GM19023 (cell line): ENCODE data around the gene HS3ST3A1.

Experiments
- ATAC-seq: cut with Tn5 transposase; IDR thresholded peaks from one replicate; pipeline ENCODE4 v1.9.1; 2021; ENCODE audit warnings: mild to moderate bottlenecking, moderate library complexity; ENCODE audit not compliant: unreplicated experiment

Gene HS3ST3A1

DNA sequence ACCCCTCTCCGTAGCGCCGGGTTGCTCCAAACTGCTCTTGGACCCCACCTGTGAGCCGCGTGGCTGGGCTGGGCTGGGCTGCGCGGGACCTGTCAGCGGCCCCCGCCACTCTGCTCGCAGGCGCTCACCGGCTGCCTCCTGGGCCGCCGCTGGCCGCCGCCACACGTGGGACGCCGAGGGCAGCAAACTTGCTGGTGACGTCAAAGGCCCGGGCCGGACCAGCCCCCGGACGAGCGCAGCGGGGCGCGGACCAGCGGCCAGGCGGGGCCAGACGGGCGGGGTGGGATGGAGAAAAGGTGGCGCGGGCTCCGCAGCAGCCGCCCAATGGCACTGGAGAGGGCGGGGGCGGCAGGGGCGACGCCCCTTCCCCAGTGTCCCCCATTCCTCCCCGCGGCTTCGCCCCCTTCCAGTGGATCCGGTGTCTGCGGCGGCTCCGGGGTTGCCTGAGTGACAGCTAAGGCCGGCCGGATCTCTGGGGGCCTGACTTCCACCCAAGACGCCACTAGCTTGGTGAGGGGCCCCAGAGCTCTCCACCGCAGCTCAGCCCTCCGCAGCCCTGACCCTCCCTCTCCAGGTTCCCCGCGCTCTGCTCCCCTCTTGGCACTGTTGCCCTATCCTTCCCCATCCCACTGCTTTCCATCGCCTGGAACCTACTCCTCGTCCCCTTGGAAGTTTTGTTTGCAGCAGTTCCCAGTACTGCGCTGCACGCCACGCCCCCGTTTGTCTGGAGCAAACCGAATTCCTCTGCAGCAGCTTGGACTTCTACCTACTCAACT, at the start of gene HS3ST3A1:
Gene HS3ST3A1, minus strand, starts transcription at position 154 of the 776 bp plus-strand sequence. CDS start 800 bp downstream, outside the sequence.
- ATAC-seq, result no peak

- no peak for ATAC-seq
These were observed 48.5 kb upstream of the HS3ST3A1 start for GRCh38 chr17:13650096-13650675.

DNA sequence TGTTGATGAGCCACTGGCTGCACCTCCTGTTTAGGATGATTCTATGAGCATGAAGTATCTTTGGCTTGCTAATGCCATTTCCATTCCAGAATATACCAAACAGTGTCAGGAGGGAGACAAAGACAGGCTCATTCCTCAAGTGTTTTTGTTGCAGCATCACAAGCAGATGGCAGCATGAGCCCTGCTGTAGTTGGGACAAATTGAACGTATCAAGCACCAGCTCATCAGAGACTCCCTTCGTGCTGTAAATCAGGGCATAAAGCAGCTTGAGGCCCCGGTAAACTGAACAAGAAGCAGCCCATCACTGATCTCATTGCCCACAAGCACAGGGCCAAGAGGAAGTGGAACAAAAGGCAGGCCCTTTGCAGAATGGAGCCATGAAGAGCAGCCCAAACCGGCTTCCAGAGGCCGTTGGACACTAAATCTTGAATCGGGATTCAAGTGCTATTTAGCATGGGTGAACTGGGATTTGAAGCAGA, 45.9 kb upstream of the HS3ST3A1 start:
- no peak for ATAC-seq

GRCh38 chr17:13646969-13647542, 45.3 kb upstream of the HS3ST3A1 start:
- no peak for ATAC-seq

- no peak for ATAC-seq
These were observed 44.7 kb upstream of the HS3ST3A1 start for GRCh38 chr17:13646411-13646810.

DNA sequence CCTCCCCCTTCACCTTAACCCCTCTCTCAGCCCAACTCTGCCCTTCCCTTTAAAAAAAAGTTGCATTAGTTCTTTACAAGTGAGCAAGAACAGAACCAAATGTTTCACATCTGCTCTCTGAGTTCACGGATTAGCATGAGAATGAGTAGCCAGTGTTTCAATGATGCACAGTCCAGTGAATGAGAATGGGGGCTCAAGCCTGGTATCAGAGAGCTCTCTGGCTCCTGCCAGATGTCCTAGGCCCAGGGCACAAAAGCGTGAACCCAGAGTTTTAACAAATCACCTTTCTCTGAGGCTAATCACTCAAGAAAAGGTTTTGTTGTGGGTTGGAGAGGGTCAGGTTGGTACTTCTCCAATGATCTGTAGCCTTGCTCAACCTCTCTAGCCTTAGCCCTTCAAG, 41.5 kb upstream of the HS3ST3A1 start:
- ATAC-seq, result no peak

- no peak for ATAC-seq
These were observed 40.5 kb upstream of the HS3ST3A1 start for GRCh38 chr17:13642188-13642587.

DNA sequence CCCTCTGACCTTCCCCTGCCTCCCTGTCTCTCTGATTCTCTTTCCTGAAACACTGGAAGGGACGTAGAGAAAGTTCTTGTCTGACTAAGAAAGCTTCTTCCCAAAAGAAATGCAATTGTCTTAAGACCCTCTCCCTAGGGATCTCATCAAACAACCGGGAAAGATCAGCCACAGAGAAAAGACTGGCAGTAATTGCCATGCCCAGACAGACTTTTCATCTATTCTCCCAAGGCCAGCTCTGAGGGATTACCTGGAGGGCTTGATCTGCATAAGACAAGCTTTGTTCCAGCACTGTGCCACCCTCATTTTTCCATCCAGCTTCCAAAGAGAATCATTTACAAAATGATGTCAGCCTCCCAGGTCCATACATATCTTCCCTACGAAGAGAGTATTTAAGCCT, 38.8 kb upstream of the HS3ST3A1 start:
- ATAC-seq, result no peak

- ATAC-seq, result no peak
These were observed 37.2 kb upstream of the HS3ST3A1 start for GRCh38 chr17:13638855-13639458.

- no peak for ATAC-seq
These were observed 35.2 kb upstream of the HS3ST3A1 start for GRCh38 chr17:13636951-13637350.

- no peak for ATAC-seq
These were observed 34.2 kb upstream of the HS3ST3A1 start for GRCh38 chr17:13635951-13636350.

- no peak for ATAC-seq
These were observed 32.3 kb upstream of the HS3ST3A1 start for GRCh38 chr17:13634021-13634420.

DNA sequence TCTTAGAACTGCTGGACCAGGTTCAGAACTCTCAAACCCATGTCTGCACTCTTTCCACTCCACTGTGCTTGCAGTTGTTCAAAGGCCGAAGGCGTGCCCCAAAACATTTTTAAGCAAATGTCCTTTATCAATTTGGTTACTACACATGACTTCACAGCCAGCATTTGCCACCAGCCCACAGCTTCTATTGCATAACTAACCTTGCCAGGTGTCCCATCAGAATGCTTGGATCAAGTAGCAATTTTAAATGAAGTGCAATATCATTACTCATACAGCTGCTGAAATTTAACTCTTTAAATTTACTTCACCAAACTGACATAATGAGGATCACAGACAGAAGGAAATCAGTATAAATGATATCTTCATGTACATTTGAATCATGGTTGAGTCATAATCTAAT, 29.8 kb upstream of the HS3ST3A1 start:
- ATAC-seq, result no peak

GRCh38 chr17:13626703-13627102, 25.0 kb upstream of the HS3ST3A1 start:
- ATAC-seq, result no peak

- no peak for ATAC-seq
These were observed 17.7 kb upstream of the HS3ST3A1 start for GRCh38 chr17:13619462-13619861.

DNA sequence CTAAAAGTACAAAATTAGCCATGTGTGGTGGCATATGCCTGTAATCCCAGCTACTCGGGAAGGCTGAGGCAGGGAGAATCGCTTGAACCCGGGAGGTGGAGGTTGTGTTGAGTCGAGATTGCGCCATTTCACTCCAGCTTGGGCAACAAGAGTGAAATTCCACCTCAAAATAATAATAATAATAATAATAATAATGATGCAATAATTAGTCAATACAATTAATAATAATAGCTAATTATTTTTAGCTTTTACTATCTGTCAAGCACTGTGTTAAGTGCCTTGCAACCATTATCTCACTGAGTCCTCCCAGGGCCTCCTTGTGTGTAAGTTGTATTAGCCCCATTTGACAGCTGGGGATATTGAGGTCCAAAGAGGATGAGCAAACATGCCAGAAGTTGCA, 14.3 kb upstream of the HS3ST3A1 start:
- ATAC-seq, result no peak

DNA sequence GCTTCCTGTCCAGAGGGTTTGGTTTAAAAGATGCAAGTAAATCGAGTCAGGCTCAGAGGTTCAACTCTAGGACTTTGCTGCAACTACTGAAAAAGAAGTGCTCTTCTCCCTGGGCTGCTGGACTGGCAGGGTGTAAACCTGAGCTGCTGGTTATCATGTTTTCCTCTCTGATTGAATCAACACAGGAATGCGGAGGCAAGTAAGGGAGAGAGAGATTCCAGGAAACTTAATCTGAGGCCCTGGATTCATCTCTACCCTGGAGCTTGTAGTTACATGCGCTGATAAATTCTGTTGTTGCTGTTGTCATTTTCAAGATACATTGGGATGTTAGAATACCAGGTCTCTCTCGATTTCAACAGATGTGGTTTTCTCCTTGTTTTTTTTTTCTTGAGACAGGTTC, 8.2 kb upstream of the HS3ST3A1 start:
- ATAC-seq, result no peak

DNA sequence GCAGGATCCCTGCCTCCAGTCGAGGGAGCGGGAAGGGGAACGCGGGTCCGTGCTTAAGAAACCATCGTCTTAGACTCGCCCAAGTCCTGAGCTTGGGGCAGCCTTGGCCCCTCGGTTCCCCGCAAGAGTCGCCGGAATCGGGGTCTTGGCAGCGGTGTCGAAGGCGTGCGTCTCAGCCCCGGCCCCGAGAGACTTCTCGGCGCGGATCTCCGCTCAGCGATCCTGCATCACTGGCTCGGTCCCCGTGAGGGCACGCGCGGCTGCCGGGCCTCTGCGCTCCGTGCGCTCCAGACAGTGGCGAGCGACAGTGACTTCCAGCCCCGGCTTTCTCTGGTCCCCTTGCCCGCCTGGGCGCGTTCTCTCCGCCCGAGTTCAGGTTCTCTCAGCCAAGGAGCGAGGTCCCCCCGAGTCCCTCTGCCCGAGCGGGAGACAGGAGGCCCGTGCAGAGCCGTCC, 380 bp downstream of the HS3ST3A1 start:
- no peak for ATAC-seq

GRCh38 chr17:13600475-13601321, 1.0 kb downstream of the HS3ST3A1 start:
- ATAC-seq, result no peak

DNA sequence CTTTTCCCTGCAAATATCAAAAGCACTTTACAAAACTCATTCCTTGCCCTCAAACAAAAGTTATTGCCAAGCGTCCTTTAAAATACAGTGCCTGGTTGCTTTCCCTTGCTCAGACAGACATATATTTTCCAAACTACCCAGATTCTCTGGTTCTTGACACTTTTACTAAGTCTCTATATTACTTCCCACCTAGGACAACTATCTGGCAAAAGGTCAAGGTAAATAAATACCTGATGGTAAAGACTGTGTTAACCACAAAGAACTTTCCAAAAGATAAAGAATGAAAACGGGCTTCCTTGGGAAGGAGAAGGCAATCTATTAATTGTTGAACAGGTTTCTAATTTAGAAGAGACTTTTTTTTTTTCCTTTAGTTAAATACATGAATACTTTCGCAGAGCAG, 1.9 kb downstream of the HS3ST3A1 start:
- ATAC-seq, result no peak

DNA sequence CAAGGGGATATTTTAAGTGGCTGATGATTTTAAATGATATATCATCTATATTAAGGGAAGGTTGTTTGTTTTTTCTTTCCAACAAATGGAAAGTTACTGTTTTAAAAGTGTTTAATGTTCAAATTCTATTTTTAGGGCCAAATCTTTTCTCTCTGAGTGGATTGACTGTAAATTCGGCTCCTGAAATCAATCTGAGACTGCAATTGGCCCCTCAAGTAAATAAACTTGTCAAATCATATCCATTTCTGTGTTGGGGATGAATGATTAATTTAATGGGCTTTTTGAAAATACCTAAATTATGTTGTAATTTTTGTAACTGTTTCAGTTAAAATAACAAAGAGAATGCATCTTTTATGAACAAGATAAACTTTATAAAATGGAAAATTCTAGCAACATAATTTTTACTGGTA, 2.6 kb downstream of the HS3ST3A1 start:
- ATAC-seq, result no peak
